OCI-LY7 (cell line): ENCODE measurements around the gene HDAC10. TPM values are rescaled to one million over a fixed set of nuclear protein-coding genes. Genes with fewer than 3 reads are reported as not detected.
A peak's percentile ranks its signal among the peaks of the same experiment; 100 is the strongest.

Experiments used
- BruUV-seq: library from RNA; stranded (reverse); fragments of 400-500 nt; replicated peaks from 2 replicates; lab custom pipeline; 2021; lab: Mats Ljungman, UMichigan
- CTCF ChIA-PET: fragments of 300-600 bp; sonication (Branson Sonifier 250); formaldehyde crosslinking; loops from one replicate; lab custom pipeline; 2022; ENCODE audit warnings: antibody characterized with exemption; ENCODE audit not compliant: unreplicated experiment; lab: Charles Lee
- POLR2A ChIA-PET: fragments of 300-600 bp; sonication (Branson Sonifier 250); formaldehyde crosslinking; loops from one replicate; lab custom pipeline; 2022; ENCODE audit warnings: antibody characterized with exemption; lab: Charles Lee
- DNase-seq: peaks from one replicate; pipeline ENCODE4 v3.0.0-alpha.2; 2015; ENCODE audit warnings: low spot score
- H2AFZ ChIP-seq: fragments of 200-600 bp; sonication (generic), shearing (Covaris generic); 2 replicates; pipeline ENCODE4 v1.6.1; 2014; ENCODE audit warnings: mild to moderate bottlenecking, antibody characterized with exemption, low read length, moderate library complexity
- H3K27ac ChIP-seq: fragments of 200-600 bp; sonication (generic); 2 replicates; pipeline ENCODE4 v1.5.1; 2014; ENCODE audit warnings: mixed run types, low read depth, mild to moderate bottlenecking, moderate library complexity, low read length, inconsistent platforms; ENCODE audit not compliant: poor library complexity, severe bottlenecking
- H3K36me3 ChIP-seq: fragments of 200-600 bp; sonication (generic); 2 replicates; pipeline ENCODE4 v1.6.1; 2014; ENCODE audit warnings: mild to moderate bottlenecking, antibody characterized with exemption, low read length, moderate library complexity, mixed read lengths; ENCODE audit not compliant: insufficient read depth
- H3K4me1 ChIP-seq: fragments of 200-600 bp; sonication (generic); 2 replicates; pipeline ENCODE4 v1.5.1; 2014; ENCODE audit warnings: mild to moderate bottlenecking, low read length; ENCODE audit not compliant: insufficient read depth, poor library complexity, severe bottlenecking
- H3K4me2 ChIP-seq: fragments of 200-600 bp; sonication (generic); 2 replicates; pipeline ENCODE4 v1.6.1; 2014; ENCODE audit warnings: mild to moderate bottlenecking, low read length
- H3K4me3 ChIP-seq: fragments of 200-600 bp; sonication (generic); 2 replicates; pipeline ENCODE4 v1.5.1; 2014; ENCODE audit warnings: mild to moderate bottlenecking, low read depth, low read length; ENCODE audit not compliant: poor library complexity, severe bottlenecking
- H3K79me2 ChIP-seq: fragments of 200-600 bp; sonication (generic); 2 replicates; pipeline ENCODE4 v1.6.1; 2016; ENCODE audit warnings: low read depth, mild to moderate bottlenecking, low read length, moderate library complexity, mixed read lengths; ENCODE audit not compliant: insufficient read depth
- H3K9me2 ChIP-seq: fragments of 200-600 bp; sonication (generic); 2 replicates; pipeline ENCODE4 v1.6.1; 2016; ENCODE audit warnings: mild to moderate bottlenecking, low read length, mixed read lengths; ENCODE audit not compliant: insufficient read depth
- H3K9me3 ChIP-seq: fragments of 200-600 bp; sonication (generic); 2 replicates; pipeline ENCODE4 v1.6.1; 2014; ENCODE audit warnings: mild to moderate bottlenecking, mixed run types, low read length, mixed read lengths
- H4K20me1 ChIP-seq: fragments of 200-600 bp; sonication (generic); 2 replicates; pipeline ENCODE4 v1.6.1; 2014; ENCODE audit warnings: mild to moderate bottlenecking, antibody characterized with exemption, low read length, moderate library complexity, mixed read lengths; ENCODE audit not compliant: insufficient read depth
- EZH2phosphoT487 ChIP-seq: fragments of 200-600 bp; sonication (generic); IDR thresholded peaks from 2 replicates; pipeline ENCODE4 v1.6.1; 2018; ENCODE audit warnings: low read depth, borderline replicate concordance, mild to moderate bottlenecking, mixed run types, antibody characterized with exemption, low read length, moderate library complexity, mixed read lengths
- intact Hi-C: fragments of 100-400 bp; cut with micrococcal nuclease; formaldehyde crosslinking; loops from one replicate; pipeline ENCODE4 v1.10.0; 2022; ENCODE audit not compliant: unreplicated experiment
- total RNA-seq, 2 experiments: library from RNA; depleted of rRNA in 1 of 2; stranded (reverse); fragments of >200 nt in 1 of 2; shearing (Covaris generic) in 1 of 2; gene quantifications; 2 replicates each; pipeline ENCODE4 v1.2.3, GENCODE V29; 2014 to 2022
- TF ChIP-seq, protein P1 (sequence below): fragments of 200-600 bp; sonication (generic); conservative IDR thresholded peaks from 2 replicates; pipeline ENCODE4 v1.5.1; 2014; ENCODE audit warnings: mild to moderate bottlenecking, antibody characterized with exemption, low read length, moderate library complexity, mixed read lengths

HDAC10 gene
- total RNA-seq, 2 experiments from 2014 or later: 49.4 to 74.9 TPM

DNA sequence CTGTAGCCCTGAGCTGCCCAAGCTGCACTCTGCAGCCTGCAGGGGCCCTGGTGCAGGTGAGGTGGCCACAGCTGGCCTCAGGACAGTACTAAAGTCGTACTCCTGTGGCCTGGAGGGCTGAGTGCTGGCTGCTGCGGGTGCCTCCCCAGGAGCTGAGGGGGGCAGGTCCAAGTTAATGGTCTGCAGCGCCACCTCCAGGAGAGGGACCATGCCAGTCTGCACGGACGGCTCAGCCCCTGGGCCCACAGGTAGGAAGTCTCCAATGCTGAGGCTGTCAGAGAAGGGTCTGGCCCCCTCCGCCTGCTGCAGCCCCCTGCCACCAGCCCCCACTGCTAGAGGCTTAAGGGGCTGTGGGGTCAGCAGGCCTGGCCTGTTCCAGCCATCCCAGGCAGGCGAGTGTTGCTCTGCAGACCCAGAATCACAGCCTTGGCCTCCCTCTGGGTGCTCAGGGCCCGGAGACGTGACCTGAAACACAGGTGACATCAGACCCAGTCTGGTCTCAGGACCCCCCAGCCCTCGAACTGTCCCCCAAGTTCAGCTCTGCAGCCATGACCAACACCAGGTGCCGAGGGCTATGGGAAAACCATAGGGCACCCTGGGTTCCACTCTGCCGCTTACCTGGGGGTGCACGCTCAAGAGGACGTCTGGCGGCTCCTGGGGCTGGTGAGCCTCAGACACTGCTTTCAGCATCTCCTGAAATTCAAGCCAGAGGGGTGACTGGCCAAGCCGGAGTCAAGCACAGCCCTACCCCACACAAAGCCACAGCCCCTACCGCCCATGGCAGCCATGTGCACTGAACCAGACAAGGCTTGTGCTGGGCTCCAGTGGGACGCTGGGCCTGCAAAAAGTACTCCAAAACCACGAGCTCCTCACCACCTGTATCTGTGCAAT lies 29.4 kb downstream of the HDAC10 start:
- no peak overlapping the region for H3K27ac ChIP-seq
- intact Hi-C loops: no loop called here
- no peaks in the 10 kb centered on the region for H4K20me1 ChIP-seq
- H3K36me3 ChIP-seq: peaks cover 89% of the 10 kb centered on the region
- no peak overlapping the region for H2AFZ ChIP-seq
- no peak for DNase-seq
- no peak for TF ChIP-seq EZH2phosphoT487
- TF ChIP-seq, protein P1, sequence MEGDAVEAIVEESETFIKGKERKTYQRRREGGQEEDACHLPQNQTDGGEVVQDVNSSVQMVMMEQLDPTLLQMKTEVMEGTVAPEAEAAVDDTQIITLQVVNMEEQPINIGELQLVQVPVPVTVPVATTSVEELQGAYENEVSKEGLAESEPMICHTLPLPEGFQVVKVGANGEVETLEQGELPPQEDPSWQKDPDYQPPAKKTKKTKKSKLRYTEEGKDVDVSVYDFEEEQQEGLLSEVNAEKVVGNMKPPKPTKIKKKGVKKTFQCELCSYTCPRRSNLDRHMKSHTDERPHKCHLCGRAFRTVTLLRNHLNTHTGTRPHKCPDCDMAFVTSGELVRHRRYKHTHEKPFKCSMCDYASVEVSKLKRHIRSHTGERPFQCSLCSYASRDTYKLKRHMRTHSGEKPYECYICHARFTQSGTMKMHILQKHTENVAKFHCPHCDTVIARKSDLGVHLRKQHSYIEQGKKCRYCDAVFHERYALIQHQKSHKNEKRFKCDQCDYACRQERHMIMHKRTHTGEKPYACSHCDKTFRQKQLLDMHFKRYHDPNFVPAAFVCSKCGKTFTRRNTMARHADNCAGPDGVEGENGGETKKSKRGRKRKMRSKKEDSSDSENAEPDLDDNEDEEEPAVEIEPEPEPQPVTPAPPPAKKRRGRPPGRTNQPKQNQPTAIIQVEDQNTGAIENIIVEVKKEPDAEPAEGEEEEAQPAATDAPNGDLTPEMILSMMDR: peak; percentile 45
- no peak overlapping the region for H3K4me3 ChIP-seq
- H3K9me2 ChIP-seq: no peaks in the 10 kb centered on the region
- ChIA-PET CTCF (no interaction called here), POLR2A (no interaction called here)
- H3K9me3 ChIP-seq: no peaks in the 10 kb centered on the region
- H3K4me1 ChIP-seq: no peaks in the 10 kb centered on the region
- H3K4me2 ChIP-seq: no peak overlapping the region
- no peaks in the 10 kb centered on the region for H3K79me2 ChIP-seq
- BruUV-seq: no TSS peak

DNA sequence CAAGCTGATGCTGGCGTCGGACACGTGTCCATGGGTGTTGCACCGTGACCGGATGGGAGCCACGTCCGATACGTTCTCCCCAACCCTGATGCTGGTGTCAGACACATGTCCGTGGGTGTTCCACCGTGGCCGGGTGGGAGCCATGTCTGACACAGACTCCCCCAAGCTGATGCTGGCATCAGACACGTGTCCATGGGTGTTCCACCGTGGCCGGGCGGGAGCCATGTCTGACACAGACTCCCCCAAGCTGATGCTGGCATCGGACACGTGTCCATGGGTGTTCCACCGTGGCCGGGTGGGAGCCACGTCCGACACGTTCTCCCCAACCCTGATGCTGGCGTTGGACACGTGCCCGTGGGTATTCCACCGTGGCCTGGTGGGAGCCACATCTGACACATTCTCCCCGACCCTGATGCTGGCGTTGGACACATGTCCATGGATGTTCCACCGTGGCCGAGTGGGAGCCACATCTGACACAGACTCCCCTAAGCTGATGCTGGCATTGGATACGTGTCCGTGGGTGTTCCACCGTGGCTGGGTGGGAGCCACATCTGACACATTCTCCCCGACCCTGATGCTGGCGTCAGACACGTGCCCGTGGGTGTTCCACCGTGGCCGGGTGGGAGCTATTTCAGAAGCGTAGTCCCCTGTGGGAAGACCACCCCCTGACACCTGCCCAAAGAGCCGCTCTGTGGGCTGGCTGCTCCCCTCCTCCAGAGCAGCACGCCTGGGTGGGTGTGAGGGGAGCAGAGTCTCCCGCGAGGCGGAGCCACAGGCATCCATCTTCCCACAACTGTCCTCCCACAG lies 30.3 kb downstream of the HDAC10 start:
- H2AFZ ChIP-seq: no peak overlapping the region
- DNase-seq: no peak
- H3K4me3 ChIP-seq: no peak overlapping the region
- ChIA-PET POLR2A (no interaction called here), CTCF (no interaction called here)
- H3K36me3 ChIP-seq: peaks cover 93% of the 10 kb centered on the region
- no peaks in the 10 kb centered on the region for H3K79me2 ChIP-seq
- H3K4me2 ChIP-seq: no peak overlapping the region
- TF ChIP-seq EZH2phosphoT487: no peak
- TF ChIP-seq, protein P1: no peak
- intact Hi-C loops: no loop called here
- no peaks in the 10 kb centered on the region for H3K9me2 ChIP-seq
- BruUV-seq: TSS peak; percentile 44
- no peaks in the 10 kb centered on the region for H3K4me1 ChIP-seq
- H3K9me3 ChIP-seq: no peaks in the 10 kb centered on the region
- H4K20me1 ChIP-seq: no peaks in the 10 kb centered on the region
- no peak overlapping the region for H3K27ac ChIP-seq
